Breast epithelium (tissue), 4 donors: ENCODE data around the gene KCNN3. TPM values are rescaled to one million over a fixed set of nuclear protein-coding genes. Genes with fewer than 3 reads are reported as not detected.

ENCODE experiments used
- DNase-seq, 2 donors: peaks; one replicate each; pipeline ENCODE4 v3.0.0-alpha.2; 2019; ENCODE audit warnings: low spot score in 2 of 2
- H3K27ac ChIP-seq, 2 donors: fragments of 200-600 bp; sonication (generic) in 1 of 2; one replicate each; pipeline ENCODE4 v1.5.1; 2016 to 2019; ENCODE audit warnings: mild to moderate bottlenecking in 1 of 2
- H3K27me3 ChIP-seq, 2 donors: fragments of 200-600 bp; sonication (generic) in 1 of 2; one replicate each; pipeline versions ENCODE4 v1.5.1 to v1.6.0; 2017 to 2019; ENCODE audit warnings: control low read depth in 1 of 2, mild to moderate bottlenecking in 1 of 2
- H3K36me3 ChIP-seq: fragments of 200-600 bp; one replicate; pipeline ENCODE4 v1.5.1; 2019
- H3K4me1 ChIP-seq, 2 donors: fragments of 200-600 bp; sonication (generic); one replicate each; pipeline ENCODE4 v1.5.1; 2016 to 2019; ENCODE audit warnings: control low read depth in 1 of 2
- H3K4me3 ChIP-seq, 3 donors: fragments of 200-600 bp; sonication (generic); 1 replicate in 2 of 3; 2 replicates in 1 of 3; pipeline ENCODE4 v1.5.1; 2016 to 2019; ENCODE audit warnings: mild to moderate bottlenecking in 3 of 3, moderate library complexity in 2 of 3
- H3K9me3 ChIP-seq, 2 donors: fragments of 200-600 bp; sonication (generic) in 1 of 2; one replicate each; pipeline ENCODE4 v1.5.1; 2016 to 2019; ENCODE audit warnings: control low read depth in 1 of 2
- POLR2A ChIP-seq: fragments of 450-650 bp; IDR thresholded peaks from one replicate; pipeline ENCODE4 v1.6.1; 2016; ENCODE audit warnings: antibody characterized with exemption, mild to moderate bottlenecking, moderate library complexity
- POLR2AphosphoS5 ChIP-seq, 3 donors: sonication (generic); formaldehyde crosslinking; IDR thresholded peaks; one replicate each; pipeline ENCODE4 v1.6.1; 2017; ENCODE audit warnings: antibody characterized with exemption in 3 of 3
- intact Hi-C: fragments of 100-400 bp; cut with DNase I; formaldehyde crosslinking; loops from one replicate; pipeline ENCODE4 v1.15.1; 2023; ENCODE audit warnings: low total_unique reads
- total RNA-seq, 3 donors: library from RNA; depleted of rRNA; stranded (reverse); fragments of >200 nt; gene quantifications; one replicate each; pipeline ENCODE4 v1.1.0, GENCODE V29; 2016
- TF ChIP-seq, protein P1 (sequence below), 3 donors: fragments of 450-650 bp; IDR thresholded peaks; one replicate each; pipeline ENCODE4 v1.5.1; 2016 to 2017; ENCODE audit warnings: antibody characterized with exemption in 3 of 3, mild to moderate bottlenecking in 3 of 3, moderate library complexity in 3 of 3

KCNN3 gene
- total RNA-seq, 3 donors from 2014 or later: 0.96 to 1.6 (median 1.0) TPM

DNA sequence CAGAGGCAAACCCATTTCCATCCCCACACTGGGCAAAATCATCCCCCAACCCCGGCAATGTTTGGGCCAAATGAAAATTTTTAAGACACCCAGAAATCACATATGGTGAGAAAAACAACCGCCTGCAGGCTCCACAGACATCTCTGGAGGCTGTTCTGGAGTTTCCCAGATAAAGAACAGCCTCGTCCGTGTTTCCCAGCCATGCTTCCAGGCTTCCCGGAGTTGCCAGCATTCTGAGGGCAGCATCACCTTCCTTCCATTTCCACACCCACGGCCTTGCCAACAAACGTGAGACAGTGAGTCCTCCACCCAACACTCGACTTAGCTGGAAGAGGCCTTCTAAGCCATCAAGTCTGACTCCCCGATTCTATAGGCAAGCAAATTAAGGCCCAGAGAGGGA lies 36.9 kb downstream of the KCNN3 start:
- Histone ChIP-seq H3K27ac (no peak overlapping the region), H3K27me3 (no peaks in the 10 kb centered on the region), H3K36me3 (no peaks in the 10 kb centered on the region), H3K4me3 (no peak overlapping the region), H3K9me3 (no peaks in the 10 kb centered on the region), H3K4me1 (no peaks in the 10 kb centered on the region)
- TF ChIP-seq, protein P1, sequence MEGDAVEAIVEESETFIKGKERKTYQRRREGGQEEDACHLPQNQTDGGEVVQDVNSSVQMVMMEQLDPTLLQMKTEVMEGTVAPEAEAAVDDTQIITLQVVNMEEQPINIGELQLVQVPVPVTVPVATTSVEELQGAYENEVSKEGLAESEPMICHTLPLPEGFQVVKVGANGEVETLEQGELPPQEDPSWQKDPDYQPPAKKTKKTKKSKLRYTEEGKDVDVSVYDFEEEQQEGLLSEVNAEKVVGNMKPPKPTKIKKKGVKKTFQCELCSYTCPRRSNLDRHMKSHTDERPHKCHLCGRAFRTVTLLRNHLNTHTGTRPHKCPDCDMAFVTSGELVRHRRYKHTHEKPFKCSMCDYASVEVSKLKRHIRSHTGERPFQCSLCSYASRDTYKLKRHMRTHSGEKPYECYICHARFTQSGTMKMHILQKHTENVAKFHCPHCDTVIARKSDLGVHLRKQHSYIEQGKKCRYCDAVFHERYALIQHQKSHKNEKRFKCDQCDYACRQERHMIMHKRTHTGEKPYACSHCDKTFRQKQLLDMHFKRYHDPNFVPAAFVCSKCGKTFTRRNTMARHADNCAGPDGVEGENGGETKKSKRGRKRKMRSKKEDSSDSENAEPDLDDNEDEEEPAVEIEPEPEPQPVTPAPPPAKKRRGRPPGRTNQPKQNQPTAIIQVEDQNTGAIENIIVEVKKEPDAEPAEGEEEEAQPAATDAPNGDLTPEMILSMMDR (IDR thresholded peaks at IDR 0.05): no peak
- TF ChIP-seq POLR2A (no peak), POLR2AphosphoS5 (IDR thresholded peaks at IDR 0.05) (no peak)
- intact Hi-C loops: no loop called here
- no peak for DNase-seq

DNA sequence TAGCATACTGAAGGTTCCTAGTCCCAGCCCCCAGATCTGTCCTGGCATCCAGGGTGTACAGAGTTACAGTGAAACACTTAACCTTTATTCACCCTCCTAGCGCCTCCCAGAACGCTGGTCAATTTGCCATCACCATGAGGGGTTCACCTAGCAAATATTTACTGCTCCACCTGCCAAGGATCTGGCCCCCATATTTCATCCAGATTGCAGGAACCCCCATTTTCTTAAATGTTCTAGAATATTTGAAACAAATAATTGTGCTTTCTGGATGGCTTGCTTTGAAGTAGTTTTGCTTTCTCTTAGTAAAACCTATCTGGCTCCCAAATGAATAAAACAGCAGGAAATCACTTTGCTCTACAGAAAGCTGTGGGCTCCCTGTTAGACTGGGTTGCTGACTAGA lies 37.7 kb downstream of the KCNN3 start:
- H3K9me3 ChIP-seq: no peaks in the 10 kb centered on the region
- no peak overlapping the region for H3K27ac ChIP-seq
- H3K4me1 ChIP-seq: no peaks in the 10 kb centered on the region
- no peak for DNase-seq
- H3K4me3 ChIP-seq: no peak overlapping the region
- no peaks in the 10 kb centered on the region for H3K36me3 ChIP-seq
- H3K27me3 ChIP-seq: no peaks in the 10 kb centered on the region
- TF ChIP-seq, protein P1 (IDR thresholded peaks at IDR 0.05): no peak
- TF ChIP-seq POLR2AphosphoS5 (IDR thresholded peaks at IDR 0.05) (no peak), POLR2A (no peak)
- intact Hi-C loops: no loop called here

DNA sequence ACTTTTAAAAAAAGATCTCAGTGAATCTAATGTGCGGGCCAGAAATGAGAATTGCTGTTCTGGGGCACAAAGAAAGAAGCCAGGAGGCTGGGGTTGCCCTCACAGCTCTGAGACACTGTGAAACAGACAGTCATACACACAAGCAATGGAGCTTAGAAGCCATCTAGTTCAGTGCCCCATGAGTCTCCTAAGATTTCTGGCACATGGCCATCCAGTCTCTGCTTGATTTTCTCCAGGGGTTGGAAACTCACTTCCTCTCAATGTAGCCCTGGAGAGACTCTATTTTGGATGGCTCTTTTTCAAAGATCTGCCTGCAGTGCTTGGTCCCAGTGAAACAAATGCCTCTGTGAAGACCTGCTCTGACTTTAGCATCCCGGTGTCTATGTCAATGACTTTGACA lies 38.6 kb downstream of the KCNN3 start:
- H3K4me1 ChIP-seq: no peaks in the 10 kb centered on the region
- no peaks in the 10 kb centered on the region for H3K9me3 ChIP-seq
- TF ChIP-seq, protein P1 (IDR thresholded peaks at IDR 0.05): no peak
- TF ChIP-seq POLR2AphosphoS5 (IDR thresholded peaks at IDR 0.05): no peak
- TF ChIP-seq POLR2A: no peak
- DNase-seq: no peak
- no peak overlapping the region for H3K27ac ChIP-seq
- no peaks in the 10 kb centered on the region for H3K36me3 ChIP-seq
- intact Hi-C loops: no loop called here
- no peak overlapping the region for H3K4me3 ChIP-seq
- H3K27me3 ChIP-seq: no peaks in the 10 kb centered on the region

DNA sequence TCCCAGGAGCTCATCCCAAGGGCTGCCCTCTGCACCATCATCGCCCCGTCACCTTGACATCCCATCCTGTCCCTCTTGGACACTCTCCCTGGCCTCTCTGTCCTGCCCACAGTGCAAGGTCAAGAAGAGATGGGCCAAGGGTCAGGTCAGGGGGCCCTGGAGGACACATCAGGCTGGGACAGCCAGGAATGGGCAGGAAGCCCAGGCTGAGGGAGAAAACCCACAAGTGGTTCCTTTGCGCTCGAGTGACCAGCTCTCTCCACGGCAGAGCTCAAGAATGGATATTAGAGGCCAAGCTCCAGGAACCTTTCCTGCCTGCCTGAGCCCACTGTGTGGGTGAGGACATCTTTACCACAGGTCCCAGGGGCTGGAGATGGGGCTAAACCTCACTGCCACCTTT lies 41.0 kb downstream of the KCNN3 start:
- H3K9me3 ChIP-seq: no peaks in the 10 kb centered on the region
- H3K27me3 ChIP-seq: no peaks in the 10 kb centered on the region
- TF ChIP-seq, protein P1 (IDR thresholded peaks at IDR 0.05): no peak
- no peak for TF ChIP-seq POLR2AphosphoS5 (IDR thresholded peaks at IDR 0.05)
- TF ChIP-seq POLR2A: no peak
- intact Hi-C loops: no loop called here
- H3K27ac ChIP-seq: no peak overlapping the region
- H3K4me3 ChIP-seq: no peak overlapping the region
- DNase-seq: no peak
- no peaks in the 10 kb centered on the region for H3K4me1 ChIP-seq
- no peaks in the 10 kb centered on the region for H3K36me3 ChIP-seq

DNA sequence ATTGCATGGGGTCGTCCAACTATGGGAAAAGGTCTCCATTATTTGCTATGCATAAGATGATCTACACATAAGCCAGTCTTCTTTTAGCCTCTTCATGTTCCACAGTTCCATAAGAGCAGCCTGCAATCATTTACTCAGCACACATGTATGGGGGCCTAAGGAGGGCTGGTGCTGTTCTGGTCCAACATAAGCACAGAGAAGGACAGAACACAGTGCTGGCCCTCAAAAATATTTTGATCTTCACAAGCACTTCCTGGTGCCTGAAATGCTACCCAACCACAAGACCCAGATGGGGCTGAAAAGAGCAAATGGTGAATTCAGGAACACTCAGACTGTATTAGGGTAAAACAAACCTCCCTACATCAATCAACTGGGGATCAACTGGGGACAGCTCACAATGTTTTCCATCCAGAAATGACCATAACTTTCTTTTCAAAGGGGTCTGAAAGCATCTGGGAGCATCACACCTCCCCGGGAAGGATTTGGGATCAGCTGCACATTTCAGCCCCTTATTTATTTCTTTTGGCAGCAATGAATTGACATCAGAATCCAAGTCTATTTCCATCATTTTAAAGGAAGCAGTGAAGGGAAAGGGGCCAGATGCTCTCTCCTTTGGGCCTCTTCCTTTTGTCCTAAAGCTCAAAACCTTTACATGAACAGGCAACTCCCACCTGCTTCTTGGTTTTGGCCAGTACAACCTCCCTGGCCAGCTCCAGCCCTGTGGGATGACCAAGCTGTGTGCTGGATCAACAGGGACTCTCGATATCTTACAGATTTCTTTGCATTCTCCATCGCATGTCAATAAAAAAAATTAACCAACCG lies 45.7 kb downstream of the KCNN3 start:
- Histone ChIP-seq H3K4me3 (no peak overlapping the region), H3K27ac (no peak overlapping the region), H3K9me3 (no peaks in the 10 kb centered on the region), H3K27me3 (no peaks in the 10 kb centered on the region), H3K36me3 (no peaks in the 10 kb centered on the region), H3K4me1 (no peaks in the 10 kb centered on the region)
- TF ChIP-seq POLR2A (no peak), POLR2AphosphoS5 (IDR thresholded peaks at IDR 0.05) (no peak)
- TF ChIP-seq, protein P1 (IDR thresholded peaks at IDR 0.05): no peak
- DNase-seq: no peak
- intact Hi-C loops: no loop called here
